ENCODE data around the gene KSR2.
A peak's percentile ranks its signal among the peaks of the same experiment; 100 is the strongest.

The KSR2 gene

GRCh38 chr12:117724543-117724942 is 244.2 kb downstream of the KSR2 start:
- H3K4me3 ChIP-seq (ENCODE audit: control insufficient read depth, low read depth, low read length) = no peak overlapping the region
- no peak for DNase-seq (ENCODE audit: low read depth)
- TF ChIP-seq CTCF (IDR thresholded peaks at IDR 0.05; ENCODE audit: control insufficient read depth, insufficient read depth, low read depth, low read length, missing control alignments) = no peak

- TF ChIP-seq CTCF (IDR thresholded peaks at IDR 0.05; ENCODE audit: control insufficient read depth, insufficient read depth, low read depth, low read length, missing control alignments) = no peak
- H3K4me3 ChIP-seq (ENCODE audit: control insufficient read depth, low read depth, low read length) = no peak overlapping the region
- DNase-seq (ENCODE audit: low read depth) = no peak
These were observed 250.2 kb downstream of the KSR2 start for GRCh38 chr12:117718559-117718958.

- TF ChIP-seq CTCF (IDR thresholded peaks at IDR 0.05; ENCODE audit: control insufficient read depth, insufficient read depth, low read depth, low read length, missing control alignments) = no peak
- H3K4me3 ChIP-seq (ENCODE audit: control insufficient read depth, low read depth, low read length) = no peak overlapping the region
- peak; percentile 7 for DNase-seq (ENCODE audit: low read depth)
These were observed 250.6 kb downstream of the KSR2 start for GRCh38 chr12:117718141-117718540.

GRCh38 chr12:117714203-117714602 is 254.6 kb downstream of the KSR2 start:
- no peak overlapping the region for H3K4me3 ChIP-seq (ENCODE audit: control insufficient read depth, low read depth, low read length)
- no peak for DNase-seq (ENCODE audit: low read depth)
- no peak for TF ChIP-seq CTCF (IDR thresholded peaks at IDR 0.05; ENCODE audit: control insufficient read depth, insufficient read depth, low read depth, low read length, missing control alignments)

GRCh38 chr12:117710121-117710520 is 258.7 kb downstream of the KSR2 start:
- no peak for TF ChIP-seq CTCF (IDR thresholded peaks at IDR 0.05; ENCODE audit: control insufficient read depth, insufficient read depth, low read depth, low read length, missing control alignments)
- no peak for DNase-seq (ENCODE audit: low read depth)
- no peak overlapping the region for H3K4me3 ChIP-seq (ENCODE audit: control insufficient read depth, low read depth, low read length)

- DNase-seq (ENCODE audit: low read depth) = no peak
- TF ChIP-seq CTCF (IDR thresholded peaks at IDR 0.05; ENCODE audit: control insufficient read depth, insufficient read depth, low read depth, low read length, missing control alignments) = no peak
These were observed 260.9 kb downstream of the KSR2 start for GRCh38 chr12:117707861-117708260.

GRCh38 chr12:117703584-117703983 is 265.2 kb downstream of the KSR2 start:
- DNase-seq (ENCODE audit: low read depth) = no peak
- no peak for TF ChIP-seq CTCF (IDR thresholded peaks at IDR 0.05; ENCODE audit: control insufficient read depth, insufficient read depth, low read depth, low read length, missing control alignments)
- no peak overlapping the region for H3K4me3 ChIP-seq (ENCODE audit: control insufficient read depth, low read depth, low read length)

More at GRCh38 chr12:117707861-117708260, 260.9 kb downstream of the KSR2 start:
- no peak overlapping the region for H3K4me3 ChIP-seq (ENCODE audit: control insufficient read depth, low read depth, low read length)
